GM23338 (cell line): ENCODE data around the gene PLA2G4B. TPM values are rescaled to one million over a fixed set of nuclear protein-coding genes. Genes with fewer than 3 reads are reported as not detected.

Experiments
- ATAC-seq: fragments of 200-7000 bp; cut with Tn5 transposase; 3 replicates; pipeline ENCODE4 v1.9.1; 2020
- DNase-seq: peaks from one replicate; pipeline ENCODE4 v3.0.0-alpha.2; 2015; ENCODE audit warnings: low spot score
- H2AFZ ChIP-seq: fragments of 200-600 bp; sonication (generic); 2 replicates; pipeline ENCODE4 v1.8.0; 2016; ENCODE audit warnings: antibody characterized with exemption, mild to moderate bottlenecking, moderate library complexity
- H3F3A ChIP-seq: fragments of 200-600 bp; sonication (generic); replicated peaks from 2 replicates; pipeline ENCODE4 v1.8.0; 2017; ENCODE audit warnings: antibody characterized with exemption, mixed run types, low read depth
- H3K27ac ChIP-seq: fragments of 200-600 bp; sonication (generic); 2 replicates; pipeline ENCODE4 v1.6.1; 2016; ENCODE audit warnings: low read depth
- H3K27me3 ChIP-seq: fragments of 200-600 bp; sonication (generic); 2 replicates; pipeline ENCODE4 v1.8.0; 2016; ENCODE audit warnings: mild to moderate bottlenecking, mixed run types, moderate library complexity; ENCODE audit not compliant: insufficient read depth
- H3K36me3 ChIP-seq: fragments of 200-600 bp; sonication (generic); 2 replicates; pipeline ENCODE4 v1.8.0; 2016; ENCODE audit warnings: mild to moderate bottlenecking; ENCODE audit not compliant: insufficient read depth
- H3K4me1 ChIP-seq: fragments of 200-600 bp; sonication (generic); 2 replicates; pipeline ENCODE4 v1.8.0; 2016; ENCODE audit warnings: mild to moderate bottlenecking, moderate library complexity; ENCODE audit not compliant: insufficient read depth
- H3K4me2 ChIP-seq: fragments of 200-600 bp; sonication (generic); 2 replicates; pipeline ENCODE4 v1.7.1; 2017; ENCODE audit warnings: mixed run types
- H3K4me3 ChIP-seq: fragments of 200-600 bp; sonication (generic); 2 replicates; pipeline ENCODE4 v1.6.1; 2016; ENCODE audit warnings: mixed run types
- H3K79me2 ChIP-seq: fragments of 200-600 bp; sonication (generic); replicated peaks from 2 replicates; pipeline ENCODE4 v1.8.0; 2017; ENCODE audit warnings: mild to moderate bottlenecking; ENCODE audit not compliant: insufficient read depth
- H3K9me2 ChIP-seq: fragments of 200-600 bp; sonication (generic); 2 replicates; pipeline ENCODE4 v1.8.0; 2017; ENCODE audit not compliant: insufficient read depth
- H4K20me1 ChIP-seq: fragments of 200-600 bp; sonication (generic); replicated peaks from 2 replicates; pipeline ENCODE4 v1.8.0; 2017; ENCODE audit warnings: mild to moderate bottlenecking; ENCODE audit not compliant: insufficient read depth
- H3K27ac Mint-ChIP-seq: 2 replicates; pipeline ENCODE4 v1.8.0; 2020; ENCODE audit warnings: inconsistent platforms, mild to moderate bottlenecking, moderate library complexity, mixed read lengths
- H3K27me3 Mint-ChIP-seq: 3 replicates; pipeline ENCODE4 v1.8.0; 2022; ENCODE audit warnings: low read depth, mild to moderate bottlenecking, moderate library complexity, mixed read lengths, inconsistent platforms; ENCODE audit not compliant: insufficient read depth, poor library complexity
- H3K36me3 Mint-ChIP-seq: 3 replicates; pipeline ENCODE4 v1.8.0; 2021; ENCODE audit warnings: low read depth, mild to moderate bottlenecking, inconsistent platforms, moderate library complexity, mixed read lengths
- H3K4me1 Mint-ChIP-seq: 3 replicates; pipeline ENCODE4 v1.8.0; 2020; ENCODE audit warnings: mild to moderate bottlenecking, inconsistent platforms, mixed read lengths
- H3K4me3 Mint-ChIP-seq: 3 replicates; pipeline ENCODE4 v1.8.0; 2021; ENCODE audit warnings: moderate library complexity, mild to moderate bottlenecking, inconsistent platforms, mixed read lengths
- H3K9me3 Mint-ChIP-seq: 3 replicates; pipeline ENCODE4 v1.8.0; 2020; ENCODE audit warnings: moderate library complexity, mild to moderate bottlenecking, inconsistent platforms, mixed read lengths
- CREB1 ChIP-seq: fragments of 250-450 bp; sonication (Bioruptor Pico); IDR thresholded peaks from 2 replicates; pipeline ENCODE4 v1.5.0; 2020; ENCODE audit warnings: low read depth, mild to moderate bottlenecking, moderate library complexity
- CTCF ChIP-seq, 2 experiments: fragments of 200-600 bp in 1 of 2; sonication (generic) in 1 of 2; conservative IDR thresholded peaks; 2 replicates each; pipeline versions ENCODE4 v1.5.1 to v1.6.1; 2016 to 2017; ENCODE audit warnings: antibody characterized with exemption in 2 of 2, low read depth in 2 of 2, mild to moderate bottlenecking in 2 of 2, moderate library complexity in 1 of 2
- ETS1 ChIP-seq: IDR thresholded peaks from 2 replicates; pipeline ENCODE4 v1.6.1; 2016; ENCODE audit warnings: antibody characterized with exemption
- EZH2 ChIP-seq: fragments of 200-600 bp; sonication (generic); IDR thresholded peaks from one replicate; pipeline ENCODE4 v1.8.0; 2017; ENCODE audit warnings: antibody characterized with exemption, mild to moderate bottlenecking, low read depth; ENCODE audit not compliant: unreplicated experiment
- EZH2phosphoT487 ChIP-seq: fragments of 200-600 bp; sonication (generic); IDR thresholded peaks from one replicate; pipeline ENCODE4 v1.8.1; 2018; ENCODE audit warnings: antibody characterized with exemption; ENCODE audit not compliant: unreplicated experiment
- JUNB ChIP-seq: IDR thresholded peaks from one replicate; pipeline ENCODE4 v1.6.1; 2016; ENCODE audit warnings: antibody characterized with exemption; ENCODE audit not compliant: unreplicated experiment
- NANOG ChIP-seq: IDR thresholded peaks from 2 replicates; pipeline ENCODE4 v1.6.1; 2016; ENCODE audit warnings: antibody characterized with exemption, borderline replicate concordance
- POLR2AphosphoS5 ChIP-seq: IDR thresholded peaks from 2 replicates; pipeline ENCODE4 v1.6.1; 2016; ENCODE audit warnings: antibody characterized with exemption, low read depth
- REST ChIP-seq: IDR thresholded peaks from one replicate; pipeline ENCODE4 v1.6.1; 2018; ENCODE audit warnings: antibody characterized with exemption; ENCODE audit not compliant: unreplicated experiment
- STAT1 ChIP-seq: IDR thresholded peaks from one replicate; pipeline ENCODE4 v1.6.1; 2016; ENCODE audit warnings: antibody characterized with exemption; ENCODE audit not compliant: unreplicated experiment
- ZNF114 ChIP-seq: fragments of 250-450 bp; sonication (Bioruptor Pico); IDR thresholded peaks from 2 replicates; pipeline ENCODE4 v1.5.0; 2020; ENCODE audit warnings: mild to moderate bottlenecking, moderate library complexity
- ZNF331 ChIP-seq: fragments of 250-450 bp; sonication (Bioruptor Pico); IDR thresholded peaks from 2 replicates; pipeline ENCODE4 v1.5.0; 2020; ENCODE audit warnings: low read depth, mild to moderate bottlenecking, moderate library complexity
- ZNF462 ChIP-seq: fragments of 250-450 bp; sonication (Bioruptor Pico); IDR thresholded peaks from 2 replicates; pipeline ENCODE4 v1.5.0; 2020; ENCODE audit warnings: mild to moderate bottlenecking, moderate library complexity
- polyA plus RNA-seq: library from polyadenylated mRNA; unstranded; fragments of >200 nt; fragmentation: Nextera tagmentation; extraction: Ambion mirVana; gene quantifications from 2 replicates; pipeline ENCODE4 v1.2.1, GENCODE V29; 2016
- total RNA-seq: library from RNA; depleted of rRNA; stranded (reverse); fragments of >200 nt; shearing (Covaris generic); gene quantifications from 2 replicates; pipeline ENCODE4 v1.2.3, GENCODE V29; 2014

Gene PLA2G4B
- total and polyA plus RNA-seq, 2 experiments from 2014 or later: 4.4 to 9.6 TPM

GRCh38 chr15:41840673-41841072, 2.0 kb downstream of the PLA2G4B start:
- Histone ChIP-seq H3K4me2 (no peak overlapping the region), H3K4me3 (no peak overlapping the region), H3K4me1 (no peaks in the 10 kb centered on the region), H4K20me1 (no peaks in the 10 kb centered on the region), H3K79me2 (no peaks in the 10 kb centered on the region), H3K36me3 (no peaks in the 10 kb centered on the region), H3K27ac (no peak overlapping the region), H3K9me2 (no peaks in the 10 kb centered on the region), H2AFZ (no peak overlapping the region), H3K27me3 (no peaks in the 10 kb centered on the region), H3F3A (no peaks in the 10 kb centered on the region)
- Mint-ChIP-seq H3K27ac (no peak overlapping the region; the same call in 1 of the 2 replicates), H3K36me3 (peaks cover 8% of the 10 kb centered on the region; the same call in 1 of the 3 replicates), H3K4me3 (no peak overlapping the region), H3K27me3 (peaks cover 3% of the 10 kb centered on the region), H3K9me3 (no peaks in the 10 kb centered on the region), H3K4me1 (no peaks in the 10 kb centered on the region)
- DNase-seq (no peak), ATAC-seq (no peak)
- TF ChIP-seq CTCF (conservative IDR thresholded peaks at IDR 0.05; ENCODE audit: low read depth in 2 of 2) (no peak), ZNF114 (CRISPR knock-in tag) (no peak), JUNB (no peak), ETS1 (no peak), EZH2 (no peak), STAT1 (no peak), ZNF331 (CRISPR knock-in tag) (no peak), ZNF462 (no peak), REST (no peak), EZH2phosphoT487 (no peak), CREB1 (CRISPR knock-in tag) (no peak), POLR2AphosphoS5 (no peak), NANOG (no peak)
